BLaER1 (cell line): ENCODE measurements around the gene ANKRD27.

Experiments
- H3K27ac ChIP-seq: shearing (Covaris generic); formaldehyde crosslinking; 2 replicates; pipeline ENCODE4 v1.8.1; 2022
- H3K27me3 ChIP-seq: shearing (Covaris generic); formaldehyde crosslinking; 2 replicates; pipeline ENCODE4 v1.8.1; 2022
- H3K36me3 ChIP-seq: shearing (Covaris generic); formaldehyde crosslinking; 2 replicates; pipeline ENCODE4 v1.8.1; 2022
- H3K4me1 ChIP-seq: shearing (Covaris generic); formaldehyde crosslinking; 2 replicates; pipeline ENCODE4 v1.8.1; 2022
- H3K4me2 ChIP-seq: shearing (Covaris generic); formaldehyde crosslinking; 2 replicates; pipeline ENCODE4 v1.8.1; 2022
- H3K4me3 ChIP-seq: shearing (Covaris generic); formaldehyde crosslinking; 2 replicates; pipeline ENCODE4 v1.8.1; 2022
- H3K9ac ChIP-seq: shearing (Covaris generic); formaldehyde crosslinking; 2 replicates; pipeline ENCODE4 v1.8.1; 2022
- H3K9me3 ChIP-seq: shearing (Covaris generic); formaldehyde crosslinking; 2 replicates; pipeline ENCODE4 v1.8.1; 2022
- H4K20me1 ChIP-seq: shearing (Covaris generic); formaldehyde crosslinking; 2 replicates; pipeline ENCODE4 v1.8.1; 2022
- Cebpa-rat ChIP-seq: shearing (Covaris generic); IDR thresholded peaks from 2 replicates; pipeline ENCODE4 v1.8.1; 2022

Gene ANKRD27

DNA sequence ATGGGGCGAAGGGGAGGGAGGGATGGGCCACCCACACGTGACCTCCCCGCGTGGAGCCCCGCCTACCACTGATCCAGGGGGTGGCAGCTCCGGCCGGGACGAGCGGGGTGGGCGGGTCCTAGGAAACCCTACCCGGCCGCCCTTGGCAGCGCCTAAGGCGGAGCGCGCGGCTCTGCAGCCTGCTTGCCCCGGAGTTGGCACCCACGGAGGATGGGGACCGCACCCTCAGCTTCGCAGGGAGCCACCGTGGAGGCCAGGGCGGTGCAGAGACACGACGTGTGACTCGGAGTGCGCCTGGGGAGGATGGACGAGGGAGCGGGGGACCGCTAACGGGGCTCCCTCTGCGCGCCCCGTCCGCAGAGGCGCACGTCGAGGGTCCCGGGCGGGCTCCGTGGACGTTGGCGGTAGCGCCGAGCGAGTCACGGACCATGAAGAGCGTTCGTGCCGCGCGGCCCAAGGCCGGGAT lies 773 bp upstream of the ANKRD27 start, which contains the start of gene RGS9BP:
RGS9BP (plus strand) TSS at position 129 of the 466 bp plus-strand sequence. CDS start 416 bp downstream, outside the sequence.
- peaks cover 49% of the 10 kb centered on the region for H3K4me1 ChIP-seq
- H3K9ac ChIP-seq = peak within 1 kb of the TSS; percentile 84
- no peaks in the 10 kb centered on the region for H3K9me3 ChIP-seq

GRCh38 chr19:32674153-32674930 lies 638 bp downstream of the ANKRD27 start:
- H3K36me3 ChIP-seq = peaks cover 13% of the 10 kb centered on the region
- H3K4me1 ChIP-seq = peaks cover 62% of the 10 kb centered on the region
- peak overlapping the region; percentile 94 for H3K4me3 ChIP-seq
- no peak for TF ChIP-seq Cebpa-rat
- no peaks in the 10 kb centered on the region for H3K9me3 ChIP-seq
- peak overlapping the region; percentile 84 for H3K9ac ChIP-seq
- peaks cover 22% of the 10 kb centered on the region for H3K27me3 ChIP-seq
- H3K27ac ChIP-seq = peak overlapping the region; percentile 81
- peak overlapping the region; percentile 95 for H3K4me2 ChIP-seq
- H4K20me1 ChIP-seq = peaks cover 67% of the 10 kb centered on the region

More for the DNA sequence above, 773 bp upstream of the ANKRD27 start, which contains the start of gene RGS9BP:
- Histone ChIP-seq H3K36me3 (no peaks in the 10 kb centered on the region), H3K4me3 (peak within 1 kb of the TSS; percentile 94), H3K27me3 (peaks cover 22% of the 10 kb centered on the region), H3K27ac (peak within 1 kb of the TSS; percentile 81), H4K20me1 (peaks cover 52% of the 10 kb centered on the region), H3K4me2 (peak within 1 kb of the TSS; percentile 95)
- no peak for TF ChIP-seq Cebpa-rat

- H4K20me1 ChIP-seq = peaks cover 74% of the 10 kb centered on the region
- no peak overlapping the region for H3K27ac ChIP-seq
- H3K9ac ChIP-seq = peak overlapping the region; percentile 84
Measured at GRCh38 chr19:32673573-32673972, 1.4 kb downstream of the ANKRD27 start.

DNA sequence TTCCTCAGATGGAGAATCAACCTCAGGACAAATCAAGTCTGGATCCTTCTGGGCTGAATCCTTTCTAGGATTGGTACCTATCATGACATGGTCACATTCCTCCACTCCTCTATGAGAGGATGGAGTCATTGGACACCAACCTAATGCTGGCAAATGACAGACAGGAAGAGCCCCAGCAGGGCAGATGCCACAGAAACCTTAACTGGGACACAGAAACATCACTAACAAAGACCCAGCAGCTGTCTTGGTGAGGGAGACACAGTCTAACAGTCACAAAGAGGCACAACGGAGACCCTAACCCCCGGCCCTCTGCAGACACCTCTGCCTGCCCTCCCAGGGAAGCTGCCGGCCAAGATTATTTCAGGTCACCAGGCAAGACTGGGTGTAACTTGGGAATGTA lies 2.1 kb downstream of the ANKRD27 start:
- Histone ChIP-seq H3K9ac (peak overlapping the region; percentile 84), H3K36me3 (peaks cover 28% of the 10 kb centered on the region), H3K9me3 (no peaks in the 10 kb centered on the region), H3K4me1 (peaks cover 63% of the 10 kb centered on the region), H4K20me1 (peaks cover 82% of the 10 kb centered on the region), H3K27me3 (peaks cover 22% of the 10 kb centered on the region), H3K27ac (0 out of 2 replicates have a peak overlapping the region, but pooled peaks have one; percentile 35), H3K4me3 (peak overlapping the region; percentile 94), H3K4me2 (peak overlapping the region; percentile 95)
- TF ChIP-seq Cebpa-rat = no peak

More at GRCh38 chr19:32673573-32673972, 1.4 kb downstream of the ANKRD27 start:
- peak overlapping the region; percentile 95 for H3K4me2 ChIP-seq
- H3K9me3 ChIP-seq = no peaks in the 10 kb centered on the region
- TF ChIP-seq Cebpa-rat = no peak
- H3K4me1 ChIP-seq = peaks cover 63% of the 10 kb centered on the region
- H3K27me3 ChIP-seq = peaks cover 22% of the 10 kb centered on the region
- H3K4me3 ChIP-seq = peak overlapping the region; percentile 94
- peaks cover 21% of the 10 kb centered on the region for H3K36me3 ChIP-seq

- Histone ChIP-seq H3K4me1 (peaks cover 62% of the 10 kb centered on the region), H3K27me3 (peaks cover 13% of the 10 kb centered on the region), H3K9me3 (no peaks in the 10 kb centered on the region), H3K27ac (no peak overlapping the region), H3K4me2 (peak overlapping the region; percentile 95), H3K9ac (peak overlapping the region; percentile 84; the same call in 1 of the 2 replicates), H3K36me3 (peaks cover 36% of the 10 kb centered on the region), H4K20me1 (peaks cover 88% of the 10 kb centered on the region), H3K4me3 (no peak overlapping the region)
- TF ChIP-seq Cebpa-rat = no peak
Measured at GRCh38 chr19:32671883-32672593, 2.9 kb downstream of the ANKRD27 start.

- Histone ChIP-seq H3K9ac (no peak overlapping the region), H3K27me3 (no peaks in the 10 kb centered on the region), H3K36me3 (peaks cover 54% of the 10 kb centered on the region), H3K4me1 (peaks cover 49% of the 10 kb centered on the region), H3K27ac (no peak overlapping the region), H3K4me2 (no peak overlapping the region), H3K4me3 (no peak overlapping the region), H4K20me1 (peaks cover 100% of the 10 kb centered on the region), H3K9me3 (no peaks in the 10 kb centered on the region)
- TF ChIP-seq Cebpa-rat = no peak
Measured at GRCh38 chr19:32669310-32669709, 5.7 kb downstream of the ANKRD27 start.

DNA sequence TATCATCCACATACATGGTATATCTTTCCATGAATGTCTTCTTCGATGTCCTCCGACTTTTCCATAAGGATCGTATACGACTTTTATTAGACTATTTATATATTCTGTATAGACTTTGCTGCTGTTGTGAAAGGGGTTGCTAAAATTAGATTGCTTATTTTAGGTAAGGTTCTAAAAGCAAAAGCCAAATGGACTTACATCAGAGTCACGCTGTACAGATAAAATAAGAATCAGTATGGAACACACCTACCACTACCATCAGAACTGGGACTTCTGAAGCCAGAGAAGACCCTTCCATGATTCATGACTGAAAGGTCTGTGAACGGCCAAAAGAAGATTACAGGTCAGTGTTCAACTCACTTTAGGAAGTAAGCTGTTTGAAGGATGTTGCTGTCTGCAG lies 8.9 kb downstream of the ANKRD27 start:
- H3K4me2 ChIP-seq = no peak overlapping the region
- no peaks in the 10 kb centered on the region for H3K9me3 ChIP-seq
- H3K27ac ChIP-seq = no peak overlapping the region
- no peaks in the 10 kb centered on the region for H3K27me3 ChIP-seq
- no peak for TF ChIP-seq Cebpa-rat
- no peak overlapping the region for H3K9ac ChIP-seq
- no peak overlapping the region for H3K4me3 ChIP-seq
- peaks cover 26% of the 10 kb centered on the region for H3K4me1 ChIP-seq
- peaks cover 100% of the 10 kb centered on the region for H4K20me1 ChIP-seq
- peaks cover 73% of the 10 kb centered on the region for H3K36me3 ChIP-seq

DNA sequence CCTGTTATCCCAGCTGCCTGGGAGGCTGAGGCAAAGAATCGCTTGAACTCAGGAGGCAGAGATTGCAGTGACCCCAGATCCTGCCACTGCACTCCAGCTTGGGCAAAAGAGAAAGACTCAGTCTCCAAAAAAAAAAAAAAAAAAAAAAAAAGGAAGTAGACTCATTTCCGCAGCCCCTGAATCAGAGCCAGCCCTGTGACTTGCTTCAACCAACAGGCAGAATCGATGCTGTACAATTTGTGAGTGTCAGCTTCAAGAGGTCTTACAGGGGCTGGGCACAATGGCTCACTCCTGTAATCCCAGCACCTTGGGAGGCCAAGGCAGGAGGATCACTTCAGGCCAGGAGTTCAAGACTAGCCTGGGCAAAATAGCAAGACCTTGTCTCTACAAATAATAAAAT lies 12.8 kb downstream of the ANKRD27 start:
- peaks cover 9% of the 10 kb centered on the region; the same call in 1 of the 2 replicates for H3K4me1 ChIP-seq
- H3K36me3 ChIP-seq = peaks cover 59% of the 10 kb centered on the region
- H3K27me3 ChIP-seq = no peaks in the 10 kb centered on the region
- H3K4me3 ChIP-seq = no peak overlapping the region
- no peak overlapping the region for H3K9ac ChIP-seq
- peaks cover 100% of the 10 kb centered on the region for H4K20me1 ChIP-seq
- 0 out of 2 replicates have a peak overlapping the region, but pooled peaks have one; percentile 14 for H3K4me2 ChIP-seq
- no peak overlapping the region for H3K27ac ChIP-seq
- no peaks in the 10 kb centered on the region for H3K9me3 ChIP-seq
- no peak for TF ChIP-seq Cebpa-rat

- Histone ChIP-seq H3K9me3 (no peaks in the 10 kb centered on the region), H3K36me3 (peaks cover 59% of the 10 kb centered on the region), H3K27ac (no peak overlapping the region), H3K4me1 (peaks cover 9% of the 10 kb centered on the region; the same call in 1 of the 2 replicates), H4K20me1 (peaks cover 92% of the 10 kb centered on the region), H3K9ac (no peak overlapping the region), H3K27me3 (no peaks in the 10 kb centered on the region), H3K4me2 (no peak overlapping the region), H3K4me3 (no peak overlapping the region)
- TF ChIP-seq Cebpa-rat = no peak
Measured at GRCh38 chr19:32661318-32661717, 13.7 kb downstream of the ANKRD27 start.

DNA sequence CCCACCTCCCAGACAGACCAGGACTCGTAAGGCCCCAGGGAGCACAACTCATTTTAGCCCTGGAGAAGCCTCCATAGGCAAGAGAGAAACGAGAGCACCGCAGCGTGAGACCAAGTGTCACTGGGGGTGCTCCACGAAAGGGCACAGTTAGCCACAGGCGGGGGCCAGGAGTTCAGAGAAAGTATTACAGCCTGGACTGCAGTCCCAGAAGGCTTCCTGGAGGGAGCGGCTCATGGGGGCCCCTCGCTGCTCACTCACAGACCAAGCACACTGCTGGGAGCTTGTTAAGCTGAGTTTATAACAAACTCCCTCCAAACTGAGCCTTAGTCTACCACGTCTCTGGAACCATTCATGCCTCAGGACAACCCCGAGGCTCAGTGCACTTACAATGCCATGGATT lies 16.5 kb downstream of the ANKRD27 start:
- H3K9me3 ChIP-seq = no peaks in the 10 kb centered on the region
- H3K27me3 ChIP-seq = no peaks in the 10 kb centered on the region
- peaks cover 72% of the 10 kb centered on the region for H3K36me3 ChIP-seq
- H3K27ac ChIP-seq = no peak overlapping the region
- H4K20me1 ChIP-seq = peaks cover 86% of the 10 kb centered on the region
- H3K4me3 ChIP-seq = no peak overlapping the region
- H3K4me1 ChIP-seq = peaks cover 9% of the 10 kb centered on the region; the same call in 1 of the 2 replicates
- no peak overlapping the region for H3K4me2 ChIP-seq
- no peak for TF ChIP-seq Cebpa-rat
- no peak overlapping the region for H3K9ac ChIP-seq
